Duodenal mucosa (tissue), 2 donors: Measurements from ENCODE around the gene TEX101.

Experiments
- H3K27ac ChIP-seq: one replicate; pipeline ENCODE4 v1.7.0; 2013; ENCODE audit warnings: low read depth, low read length
- H3K27me3 ChIP-seq, 2 donors: one replicate each; pipeline ENCODE4 v1.7.0; 2013; ENCODE audit warnings: low read length in 2 of 2, control low read depth in 1 of 2; ENCODE audit not compliant: insufficient read depth in 2 of 2, control insufficient read depth in 1 of 2
- H3K36me3 ChIP-seq, 2 donors: one replicate each; pipeline ENCODE4 v1.7.0; 2013; ENCODE audit warnings: low read length in 2 of 2, control low read depth in 1 of 2; ENCODE audit not compliant: insufficient read depth in 2 of 2, control insufficient read depth in 1 of 2
- H3K4me1 ChIP-seq, 2 donors: one replicate each; pipeline ENCODE4 v1.7.0; 2013; ENCODE audit warnings: low read length in 2 of 2, control low read depth in 1 of 2; ENCODE audit not compliant: insufficient read depth in 2 of 2, control insufficient read depth in 1 of 2
- H3K4me3 ChIP-seq, 2 donors: one replicate each; pipeline ENCODE4 v1.7.0; 2013; ENCODE audit warnings: low read length in 2 of 2, low read depth in 1 of 2
- H3K9ac ChIP-seq, 2 donors: one replicate each; pipeline ENCODE4 v1.7.0; 2013; ENCODE audit warnings: low read length in 2 of 2, low read depth in 1 of 2
- H3K9me3 ChIP-seq, 2 donors: one replicate each; pipeline ENCODE4 v1.7.0; 2013; ENCODE audit warnings: low read length in 2 of 2, control low read depth in 1 of 2; ENCODE audit not compliant: control insufficient read depth in 1 of 2

The TEX101 gene

DNA sequence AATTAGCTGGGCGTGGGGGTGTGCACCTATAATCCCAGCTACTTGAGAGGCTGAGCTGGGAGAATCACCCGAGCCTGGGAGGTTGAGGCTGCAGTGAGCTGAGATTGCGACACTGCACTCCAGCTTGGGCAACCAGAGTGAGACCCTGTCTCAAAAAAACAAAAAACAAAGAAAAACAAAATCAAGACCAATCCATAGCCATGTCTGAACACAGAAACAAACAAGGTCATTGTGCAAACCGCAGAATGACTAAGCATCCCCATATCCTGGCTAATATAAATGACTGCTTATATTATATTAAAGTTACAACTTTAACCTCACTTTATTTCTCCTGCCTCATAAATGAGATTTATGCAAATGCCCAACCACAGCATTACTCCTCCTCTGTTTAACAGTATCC is 53.0 kb downstream of the TEX101 start:
- Histone ChIP-seq H3K36me3 (no peaks in the 10 kb centered on the region), H3K4me1 (peaks cover 20 to 21% of the 10 kb centered on the region in 2 donors), H3K4me3 (no peak overlapping the region), H3K9ac (no peak overlapping the region), H3K27ac (no peak overlapping the region), H3K9me3 (no peaks in the 10 kb centered on the region), H3K27me3 (peaks cover 0 to 5% of the 10 kb centered on the region in 2 donors)
